Activated CD4-positive, alpha-beta T cell treated with anti-CD3 and anti-CD28 coated beads for 4 hours (primary cell): ENCODE data around the gene TMPRSS13.
"Not testable (repeated sequence)": the region's sequence is repeated elsewhere in the genome, so short reads cannot be mapped to it uniquely, and the experiment has no call there.

Experiments used
- DNase-seq, 2 donors: peaks; one replicate each; pipeline ENCODE4 v3.0.0-alpha.2; 2020

Gene TMPRSS13

GRCh38 chr11:117929142-117929915, at the start of gene TMPRSS13:
Gene TMPRSS13 (minus strand): TSS chr11:117929402. CDS start chr11:117929307, 95 bp downstream.
- DNase-seq, result no peak

- DNase-seq, result no peak
Observed at GRCh38 chr11:117978991-117979390, 49.8 kb upstream of the TMPRSS13 start.

GRCh38 chr11:117978291-117978910, 49.2 kb upstream of the TMPRSS13 start:
- DNase-seq, result not testable (repeated sequence)

- DNase-seq, result not testable (repeated sequence)
Observed at GRCh38 chr11:117977612-117978264, 48.5 kb upstream of the TMPRSS13 start.

GRCh38 chr11:117977029-117977428, 47.8 kb upstream of the TMPRSS13 start:
- DNase-seq, result no peak

DNA sequence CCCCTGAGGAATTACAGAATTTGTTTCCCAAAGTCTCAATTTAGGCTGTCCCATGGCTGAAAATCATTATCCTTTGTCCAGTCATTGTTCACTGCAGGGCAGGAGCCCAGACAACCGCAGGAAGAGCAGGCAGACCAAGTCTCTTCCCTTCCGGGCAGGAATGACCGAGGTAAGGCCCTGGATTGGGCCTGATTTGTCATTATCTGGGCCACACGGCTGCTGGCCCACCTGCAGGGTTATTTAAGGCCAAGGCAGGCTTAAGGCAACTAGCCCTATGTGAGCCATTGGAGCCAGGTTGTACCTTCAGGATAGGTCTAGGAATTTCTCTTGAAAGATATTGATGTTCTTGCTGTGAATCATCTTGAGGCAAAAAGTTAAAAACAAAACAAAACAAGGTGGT, 47.2 kb upstream of the TMPRSS13 start:
- no peak for DNase-seq

DNA sequence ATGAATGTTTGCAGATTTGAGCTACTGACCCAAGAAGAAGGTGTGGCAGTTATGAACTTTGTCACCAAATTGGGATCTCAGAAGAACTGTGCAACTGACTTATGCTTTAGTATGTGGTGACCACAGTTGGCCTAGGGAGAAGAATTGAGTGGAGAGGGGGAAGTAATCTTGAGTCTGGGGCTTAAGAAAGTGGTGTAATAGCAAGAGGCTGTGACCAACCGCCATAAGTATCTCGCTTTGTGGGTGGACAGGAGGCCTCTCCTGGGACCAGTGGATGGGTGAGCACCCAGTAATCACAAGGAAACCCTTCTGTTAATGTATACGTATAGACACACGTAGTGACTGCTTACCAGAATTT, 44.3 kb upstream of the TMPRSS13 start:
- DNase-seq, result no peak

- no peak for DNase-seq
Observed at GRCh38 chr11:117972629-117973502, 43.7 kb upstream of the TMPRSS13 start.

GRCh38 chr11:117972044-117972443, 42.8 kb upstream of the TMPRSS13 start:
- no peak for DNase-seq

- no peak for DNase-seq
Observed at GRCh38 chr11:117970400-117971024, 41.3 kb upstream of the TMPRSS13 start.

- no peak for DNase-seq
Observed at GRCh38 chr11:117969160-117969991, 40.2 kb upstream of the TMPRSS13 start.

- DNase-seq, result no peak
Observed at GRCh38 chr11:117966908-117967307, 37.7 kb upstream of the TMPRSS13 start.

- no peak for DNase-seq
Observed at GRCh38 chr11:117962826-117963225, 33.6 kb upstream of the TMPRSS13 start.

GRCh38 chr11:117961896-117962295, 32.7 kb upstream of the TMPRSS13 start:
- no peak for DNase-seq

DNA sequence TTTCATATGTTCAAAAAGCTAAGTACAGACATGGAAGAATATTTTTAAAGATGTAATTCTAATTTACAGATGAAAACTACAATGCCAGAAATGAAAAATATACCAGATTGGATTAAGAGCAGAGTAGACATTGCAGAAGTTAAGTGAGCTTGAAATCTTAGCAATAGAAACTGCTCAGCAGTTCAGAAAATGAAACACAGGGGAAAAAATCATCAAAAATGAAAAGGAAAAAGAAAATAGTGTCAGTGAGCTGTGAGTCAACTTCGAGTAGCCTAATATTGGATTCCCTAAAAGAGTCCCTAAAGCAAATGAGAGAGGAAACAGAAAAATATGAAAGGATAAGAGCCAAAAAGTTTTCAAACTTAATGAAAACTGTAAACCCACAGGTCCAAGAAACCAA, 31.2 kb upstream of the TMPRSS13 start:
- no peak for DNase-seq

DNA sequence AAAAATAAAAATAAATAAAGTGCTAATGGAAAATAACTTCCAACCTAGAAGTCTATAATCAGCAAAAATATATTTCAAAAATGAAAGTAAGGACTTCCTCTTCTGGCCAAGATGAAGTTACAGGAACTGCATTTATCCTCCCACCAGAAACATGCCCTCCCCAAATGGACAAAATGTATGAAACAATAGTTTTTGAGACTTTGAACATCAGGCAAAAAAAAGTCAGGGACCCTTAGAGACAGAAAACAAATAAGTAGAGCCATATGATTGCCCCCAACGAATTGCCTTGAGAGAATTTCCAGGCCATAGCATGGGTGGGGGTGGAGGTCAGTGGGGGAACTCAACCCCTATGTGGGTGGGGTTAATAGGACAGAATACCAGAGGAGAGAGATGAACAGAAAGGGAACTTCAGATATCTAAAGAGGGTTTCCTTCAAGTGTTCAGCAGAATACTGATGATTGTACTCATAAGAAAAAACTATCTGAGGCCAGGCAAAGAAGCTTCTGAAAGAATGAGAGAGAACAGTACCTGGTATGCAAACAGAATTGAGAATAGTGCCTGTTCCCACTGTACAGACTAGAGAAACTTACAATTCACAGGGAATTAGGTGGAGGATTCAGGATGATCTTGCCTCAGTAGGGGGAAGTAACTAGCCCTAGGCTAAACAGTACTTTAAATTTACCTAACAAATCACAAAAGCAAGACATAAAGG, 30.4 kb upstream of the TMPRSS13 start:
- no peak for DNase-seq

GRCh38 chr11:117958949-117959348, 29.7 kb upstream of the TMPRSS13 start:
- no peak for DNase-seq

GRCh38 chr11:117953024-117953671, 23.9 kb upstream of the TMPRSS13 start:
- DNase-seq, result peak in 1 of 2 donors; percentile 45

DNA sequence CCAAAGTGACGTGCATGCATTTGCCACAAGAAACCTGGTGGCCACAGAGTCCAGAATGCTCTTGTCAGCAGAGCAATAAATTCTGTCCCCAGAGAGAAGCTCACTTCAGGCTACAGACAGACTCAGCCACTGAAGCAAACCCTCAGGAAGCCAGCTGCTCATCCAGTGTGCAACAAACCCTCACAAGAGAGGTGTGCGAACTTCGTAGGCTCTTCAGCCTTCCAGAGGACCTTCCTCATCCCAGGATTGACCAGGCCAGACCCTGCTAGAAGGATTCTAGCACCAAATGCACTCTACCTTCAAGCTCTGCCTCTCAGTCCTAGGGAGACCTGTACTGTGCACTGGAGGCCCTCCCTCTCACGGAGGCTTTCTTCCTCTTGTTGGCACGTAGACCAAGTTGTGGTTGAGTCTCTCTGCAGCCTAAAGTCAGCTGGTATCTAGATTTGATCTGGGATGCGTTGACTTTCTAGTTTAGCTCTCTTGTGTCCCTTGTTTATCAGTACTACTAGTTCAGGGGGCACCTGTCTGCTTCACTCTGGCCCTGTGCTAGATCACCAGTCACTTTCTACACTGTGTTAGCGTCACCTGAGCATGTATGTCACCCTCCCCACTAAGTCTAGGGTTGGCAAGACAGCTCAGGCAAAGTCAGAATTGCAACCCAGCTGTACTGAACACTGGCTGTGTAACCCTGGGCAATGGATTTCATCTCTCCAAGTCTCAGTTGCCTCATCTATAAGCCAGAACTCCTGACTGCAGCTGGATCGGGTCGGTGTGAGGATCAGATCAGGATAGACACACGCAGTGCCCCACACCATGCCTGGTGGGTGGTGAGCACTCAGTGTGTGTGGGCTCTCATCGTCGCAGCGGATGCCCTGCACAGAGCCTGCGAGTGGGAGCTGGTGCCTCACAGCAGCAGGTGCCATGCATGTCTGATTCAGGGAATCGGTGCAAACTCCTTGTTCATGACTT, 22.1 kb upstream of the TMPRSS13 start:
- DNase-seq, result peak; percentile 35 to 36
